ENCODE data around the gene ZNF524. TPM values are rescaled to one million over a fixed set of nuclear protein-coding genes. Genes with fewer than 3 reads are reported as not detected.
A peak's percentile ranks its signal among the peaks of the same experiment; 100 is the strongest.

Gene ZNF524, protein sequence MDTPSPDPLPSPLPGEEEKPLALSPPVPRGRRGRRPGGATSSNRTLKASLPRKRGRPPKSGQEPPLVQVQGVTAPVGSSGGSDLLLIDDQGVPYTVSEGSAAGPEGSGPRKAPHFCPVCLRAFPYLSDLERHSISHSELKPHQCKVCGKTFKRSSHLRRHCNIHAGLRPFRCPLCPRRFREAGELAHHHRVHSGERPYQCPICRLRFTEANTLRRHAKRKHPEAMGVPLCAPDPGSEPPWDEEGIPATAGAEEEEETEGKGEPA
- 1.7 and 10.8 TPM in 2 replicates for total RNA-seq (ENCODE audit: low replicate concordance)

DNA sequence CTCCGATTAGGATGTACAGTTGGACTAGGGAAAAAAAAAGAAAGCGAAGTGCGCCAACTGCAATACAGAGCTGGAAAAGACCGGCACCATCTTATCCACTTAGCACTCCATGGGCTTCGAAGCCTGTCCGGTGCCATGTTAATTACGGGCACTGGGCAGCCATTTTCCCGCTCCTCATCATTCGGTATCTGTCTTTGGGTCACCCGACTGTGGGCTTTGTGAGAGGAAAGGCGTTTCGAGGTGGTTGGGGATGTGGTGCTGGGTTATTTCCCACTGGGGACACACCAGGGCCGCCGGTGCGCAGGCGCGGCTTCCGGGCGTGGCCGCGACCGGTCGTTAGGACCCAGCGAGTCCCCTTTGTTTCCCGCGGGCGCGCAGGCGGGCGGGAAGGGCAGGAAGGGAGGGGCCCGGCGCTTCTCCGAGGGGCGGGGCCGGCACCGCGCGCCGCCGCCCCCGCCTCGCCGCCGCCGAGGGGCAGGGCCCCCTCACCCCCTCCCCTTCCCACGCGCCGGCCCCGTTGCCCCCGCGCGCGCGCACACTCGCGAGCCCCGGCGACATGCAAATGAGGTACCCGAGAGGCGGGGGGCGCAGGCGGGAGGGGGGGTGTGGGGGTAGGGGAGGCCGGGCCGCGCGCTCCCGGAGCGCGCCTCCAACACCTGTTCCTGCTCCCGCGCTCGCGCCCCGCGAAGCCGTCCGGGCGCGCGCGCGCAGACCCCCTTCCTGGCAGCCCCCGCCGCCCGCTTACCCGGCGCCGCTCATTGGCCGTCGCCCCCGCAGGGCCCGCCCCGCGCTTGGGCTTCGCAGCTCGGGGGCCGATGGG is at the start of gene ZNF524:
ZNF524 (plus strand) TSS at position 447 of the 820 bp plus-strand sequence. CDS start 1,825 bp downstream, outside the sequence.
- peak within 1 kb of the TSS; percentile 90 for H3K4me3 ChIP-seq (ENCODE audit: low read depth, low read length)
- TF ChIP-seq, protein P1, sequence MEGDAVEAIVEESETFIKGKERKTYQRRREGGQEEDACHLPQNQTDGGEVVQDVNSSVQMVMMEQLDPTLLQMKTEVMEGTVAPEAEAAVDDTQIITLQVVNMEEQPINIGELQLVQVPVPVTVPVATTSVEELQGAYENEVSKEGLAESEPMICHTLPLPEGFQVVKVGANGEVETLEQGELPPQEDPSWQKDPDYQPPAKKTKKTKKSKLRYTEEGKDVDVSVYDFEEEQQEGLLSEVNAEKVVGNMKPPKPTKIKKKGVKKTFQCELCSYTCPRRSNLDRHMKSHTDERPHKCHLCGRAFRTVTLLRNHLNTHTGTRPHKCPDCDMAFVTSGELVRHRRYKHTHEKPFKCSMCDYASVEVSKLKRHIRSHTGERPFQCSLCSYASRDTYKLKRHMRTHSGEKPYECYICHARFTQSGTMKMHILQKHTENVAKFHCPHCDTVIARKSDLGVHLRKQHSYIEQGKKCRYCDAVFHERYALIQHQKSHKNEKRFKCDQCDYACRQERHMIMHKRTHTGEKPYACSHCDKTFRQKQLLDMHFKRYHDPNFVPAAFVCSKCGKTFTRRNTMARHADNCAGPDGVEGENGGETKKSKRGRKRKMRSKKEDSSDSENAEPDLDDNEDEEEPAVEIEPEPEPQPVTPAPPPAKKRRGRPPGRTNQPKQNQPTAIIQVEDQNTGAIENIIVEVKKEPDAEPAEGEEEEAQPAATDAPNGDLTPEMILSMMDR (IDR thresholded peaks at IDR 0.05; ENCODE audit: insufficient read depth, low read length), result no peak
- DNase-seq (ENCODE audit: low read depth), result peak; percentile 90

DNA sequence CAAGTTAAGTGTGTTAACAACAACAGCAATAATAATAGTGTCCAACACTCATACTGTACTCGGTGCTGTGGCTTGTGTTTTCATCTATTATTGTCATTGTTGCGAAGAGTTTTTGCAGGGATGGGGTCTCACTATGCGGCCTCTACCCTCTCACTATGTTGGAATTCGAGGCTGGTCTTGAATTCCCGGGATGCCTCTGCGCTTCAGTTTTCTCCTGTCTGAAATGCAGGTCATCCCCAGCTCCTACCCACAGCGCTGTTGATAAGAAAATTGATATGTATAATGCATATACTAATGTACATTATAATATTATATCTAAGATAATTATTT is 49.8 kb upstream of the ZNF524 start:
- TF ChIP-seq, protein P1 (IDR thresholded peaks at IDR 0.05; ENCODE audit: insufficient read depth, low read length), result no peak
- no peak overlapping the region for H3K4me3 ChIP-seq (ENCODE audit: low read depth, low read length)
- DNase-seq (ENCODE audit: low read depth), result no peak

DNA sequence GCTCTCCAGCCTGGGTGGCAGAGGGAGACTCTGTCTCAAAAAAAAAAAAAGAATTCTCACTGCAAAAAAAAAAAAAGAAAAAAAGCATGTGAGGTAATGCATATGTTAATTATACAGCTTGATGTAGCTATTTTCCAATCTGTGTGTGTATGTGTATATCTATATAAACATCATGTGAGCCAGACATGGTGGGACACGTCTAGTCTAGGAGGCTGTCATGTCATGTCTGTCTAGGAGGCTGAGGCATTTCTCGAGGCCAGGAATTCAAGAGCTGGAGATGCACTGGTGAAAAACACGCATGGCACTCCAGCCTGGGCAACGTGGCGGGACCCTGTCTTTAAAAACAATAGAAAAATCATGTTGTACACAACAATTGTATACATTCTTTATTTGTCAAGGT is 47.9 kb upstream of the ZNF524 start:
- DNase-seq (ENCODE audit: low read depth), result no peak
- TF ChIP-seq, protein P1 (IDR thresholded peaks at IDR 0.05; ENCODE audit: insufficient read depth, low read length), result no peak
- H3K4me3 ChIP-seq (ENCODE audit: low read depth, low read length), result no peak overlapping the region

DNA sequence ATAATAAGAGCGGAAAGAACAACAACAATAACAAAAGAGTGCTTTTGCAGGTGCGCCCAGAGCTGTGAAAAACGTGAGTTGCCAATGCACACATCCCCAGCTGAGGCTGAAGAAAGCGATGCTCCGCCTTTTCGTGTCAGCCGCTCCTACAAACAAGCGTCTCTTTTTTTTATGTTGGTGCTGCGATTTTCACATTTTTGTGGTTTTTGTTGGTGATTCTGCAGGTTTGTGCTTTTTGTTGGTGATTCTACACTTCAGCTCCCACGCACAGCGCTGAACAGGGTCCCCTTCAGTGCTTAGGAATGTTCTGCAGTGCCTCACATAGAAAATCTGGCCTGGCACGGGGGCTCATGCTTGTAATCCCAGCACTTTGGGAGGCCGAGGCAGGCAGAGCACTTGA is 47.5 kb upstream of the ZNF524 start:
- TF ChIP-seq, protein P1 (IDR thresholded peaks at IDR 0.05; ENCODE audit: insufficient read depth, low read length), result no peak
- DNase-seq (ENCODE audit: low read depth), result peak; percentile 77
- H3K4me3 ChIP-seq (ENCODE audit: low read depth, low read length), result no peak overlapping the region

DNA sequence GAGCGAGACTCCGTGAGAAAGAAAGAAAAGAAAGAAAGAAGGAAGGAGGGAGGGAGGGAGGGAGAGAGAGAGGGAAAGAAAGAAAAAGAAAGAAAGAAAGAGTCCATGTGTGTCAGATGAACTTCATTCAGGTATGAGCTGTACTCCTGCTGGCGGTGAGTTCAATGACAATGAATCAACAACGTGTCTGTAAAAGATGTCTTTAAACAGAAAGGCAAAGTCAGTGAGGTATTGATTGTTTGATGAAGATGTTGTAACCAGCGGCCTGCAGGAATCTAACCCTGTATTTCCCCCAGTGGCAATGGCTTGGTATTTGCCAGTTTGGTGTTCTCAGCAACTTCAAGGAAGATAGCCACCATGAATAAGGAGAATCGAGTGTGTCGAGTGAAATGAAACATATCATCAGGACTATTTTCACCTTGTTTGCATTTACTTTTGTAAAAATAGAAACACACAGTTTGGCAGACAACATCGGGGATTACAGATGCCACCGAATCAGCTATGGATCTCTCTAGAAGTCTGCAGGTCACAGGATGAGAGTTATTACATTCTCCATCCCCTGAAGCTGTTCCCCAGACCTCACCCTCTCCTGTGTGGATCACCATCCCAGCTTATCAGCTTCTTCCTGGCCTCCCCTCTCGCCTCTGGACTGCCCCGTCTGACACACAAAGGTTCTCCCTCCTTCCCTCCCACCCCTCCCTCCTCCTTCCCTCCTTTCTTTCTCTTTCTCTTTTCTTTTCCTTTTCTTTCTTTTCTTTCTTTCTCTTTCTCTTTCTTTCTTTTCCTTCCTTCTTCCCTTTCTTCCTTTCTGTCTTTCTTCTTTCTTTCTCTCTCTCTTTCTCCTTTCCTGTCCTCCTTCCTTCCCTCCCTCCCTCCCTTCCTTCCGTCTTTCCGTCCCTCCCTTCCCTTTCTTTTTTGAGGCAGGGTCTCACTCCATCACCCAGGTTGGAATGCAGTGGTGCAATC is 46.6 kb upstream of the ZNF524 start:
- TF ChIP-seq, protein P1 (IDR thresholded peaks at IDR 0.05; ENCODE audit: insufficient read depth, low read length), result no peak
- no peak overlapping the region for H3K4me3 ChIP-seq (ENCODE audit: low read depth, low read length)
- no peak for DNase-seq (ENCODE audit: low read depth)

DNA sequence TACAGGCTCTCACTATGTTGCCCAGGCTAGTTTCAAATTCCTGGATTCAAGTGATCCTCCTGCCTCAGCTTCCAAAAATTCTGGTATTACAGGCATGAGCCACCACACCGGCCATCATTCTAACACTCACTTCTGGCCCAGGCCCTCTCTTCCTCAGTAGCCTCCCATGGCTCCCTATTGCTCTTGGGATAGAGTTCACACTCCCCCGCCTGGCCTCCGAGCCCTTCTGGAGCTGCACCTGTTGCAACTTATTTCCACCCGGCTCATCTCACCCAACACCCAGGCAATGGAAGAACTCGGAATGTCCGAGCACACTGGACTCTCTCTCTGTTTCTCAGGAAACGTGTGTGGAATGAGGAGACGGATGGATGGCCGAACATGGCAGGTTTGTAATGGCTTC is 45.8 kb upstream of the ZNF524 start:
- H3K4me3 ChIP-seq (ENCODE audit: low read depth, low read length), result no peak overlapping the region

More for the DNA sequence above, 45.8 kb upstream of the ZNF524 start:
- DNase-seq (ENCODE audit: low read depth), result no peak
- TF ChIP-seq, protein P1 (IDR thresholded peaks at IDR 0.05; ENCODE audit: insufficient read depth, low read length), result no peak
